ENCODE measurements around the gene SEC31A. TPM values are rescaled to one million over a fixed set of nuclear protein-coding genes. Genes with fewer than 3 reads are reported as not detected.
"Not testable (repeated sequence)": the region's sequence is repeated elsewhere in the genome, so short reads cannot be mapped to it uniquely, and the experiment has no call there.

SEC31A gene
- total RNA-seq, 2 experiments from 2014 or later, result 76.0 to 77.1 TPM

GRCh38 chr4:82921795-82922194 lies 30.8 kb upstream of the SEC31A start:
- TF ChIP-seq CTCF (IDR thresholded peaks at IDR 0.05), result no peak
- CTCF ChIA-PET, result no interaction called here
- DNase-seq, result no peak
- Mint-ChIP-seq H3K4me1 (ENCODE audit: low read depth) (no peaks in the 10 kb centered on the region), H3K27ac (no peak overlapping the region), H3K4me3 (no peak overlapping the region), H3K9me3 (no peaks in the 10 kb centered on the region), H3K27me3 (no peaks in the 10 kb centered on the region), H3K36me3 (ENCODE audit: low read depth) (no peaks in the 10 kb centered on the region)
- POLR2A ChIA-PET, result no interaction called here
- intact Hi-C loops (cut with micrococcal nuclease), result no loop called here
- no peak for ATAC-seq

- intact Hi-C loops (cut with micrococcal nuclease), result no loop called here
- no peaks in the 10 kb centered on the region for H3K9me3 Mint-ChIP-seq
- CTCF ChIA-PET, result no interaction called here
Measured at GRCh38 chr4:82919386-82919785, 28.4 kb upstream of the SEC31A start.

GRCh38 chr4:82918091-82918490 lies 27.1 kb upstream of the SEC31A start:
- intact Hi-C loops (cut with micrococcal nuclease), result no loop called here
- Mint-ChIP-seq H3K36me3 (ENCODE audit: low read depth) (peaks cover 4% of the 10 kb centered on the region), H3K4me3 (no peak overlapping the region), H3K9me3 (no peaks in the 10 kb centered on the region), H3K4me1 (ENCODE audit: low read depth) (no peaks in the 10 kb centered on the region), H3K27ac (no peak overlapping the region), H3K27me3 (no peaks in the 10 kb centered on the region)
- DNase-seq (no peak), ATAC-seq (no peak)
- no peak for TF ChIP-seq CTCF (IDR thresholded peaks at IDR 0.05)
- POLR2A ChIA-PET, result interaction anchor here (0.6 kb wide), 1 partner anchor 54 kb away, joined by 3 read pairs; no protein-coding TSS in a partner anchor
- CTCF ChIA-PET, result no interaction called here

More at GRCh38 chr4:82919386-82919785, 28.4 kb upstream of the SEC31A start:
- Mint-ChIP-seq H3K4me3 (no peak overlapping the region), H3K27ac (no peak overlapping the region), H3K36me3 (ENCODE audit: low read depth) (peaks cover 4% of the 10 kb centered on the region), H3K27me3 (no peaks in the 10 kb centered on the region), H3K4me1 (ENCODE audit: low read depth) (no peaks in the 10 kb centered on the region)
- TF ChIP-seq CTCF (IDR thresholded peaks at IDR 0.05), result no peak
- no peak for ATAC-seq
- POLR2A ChIA-PET, result no interaction called here
- no peak for DNase-seq

GRCh38 chr4:82913968-82914367 lies 23.0 kb upstream of the SEC31A start:
- DNase-seq; CTCF ChIA-PET; POLR2A ChIA-PET; ATAC-seq; H3K9me3 Mint-ChIP-seq; H3K36me3 Mint-ChIP-seq (ENCODE audit: low read depth); H3K4me3 Mint-ChIP-seq; H3K4me1 Mint-ChIP-seq (ENCODE audit: low read depth); H3K27me3 Mint-ChIP-seq; H3K27ac Mint-ChIP-seq; intact Hi-C loops (cut with micrococcal nuclease): not testable (repeated sequence)

DNA sequence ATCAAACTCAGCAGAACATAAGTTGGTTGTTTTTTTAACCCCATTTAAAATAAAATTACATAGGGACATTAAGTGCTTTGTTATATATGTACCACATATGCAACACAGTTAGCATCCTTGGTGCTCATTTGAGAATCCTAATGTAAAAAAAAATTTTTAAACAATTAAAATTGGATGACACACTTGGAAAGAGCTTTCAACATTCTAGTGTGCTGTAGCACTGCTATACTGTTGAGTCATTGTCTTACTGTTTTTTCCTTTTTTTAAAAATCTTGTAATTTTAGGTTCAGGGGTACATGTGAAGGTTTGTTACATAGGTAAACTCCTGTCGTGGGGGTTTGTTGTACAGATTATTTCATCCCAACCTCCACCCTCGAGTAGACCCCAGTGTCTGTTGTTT lies 22.4 kb upstream of the SEC31A start:
- POLR2A ChIA-PET, result no interaction called here

More for the DNA sequence above, 22.4 kb upstream of the SEC31A start:
- H3K9me3 Mint-ChIP-seq, result no peaks in the 10 kb centered on the region
- peaks cover 4% of the 10 kb centered on the region for H3K36me3 Mint-ChIP-seq (ENCODE audit: low read depth)
- DNase-seq, result no peak
- H3K4me3 Mint-ChIP-seq, result no peak overlapping the region
- CTCF ChIA-PET, result interaction anchor here (0.8 kb wide), 1 partner anchor 94 kb away, joined by 3 read pairs; no protein-coding TSS in a partner anchor
- ATAC-seq, result no peak
- intact Hi-C loops (cut with micrococcal nuclease), result no loop called here
- no peaks in the 10 kb centered on the region for H3K4me1 Mint-ChIP-seq (ENCODE audit: low read depth)
- no peaks in the 10 kb centered on the region for H3K27me3 Mint-ChIP-seq
- TF ChIP-seq CTCF (IDR thresholded peaks at IDR 0.05), result no peak
- H3K27ac Mint-ChIP-seq, result no peak overlapping the region

Measured in activated CD8-positive, alpha-beta T cell treated with anti-CD3 and anti-CD28 coated beads for 36 hours (primary cell).